Motor neuron (in vitro differentiated cells): ENCODE data around the gene TOX2. TPM values are rescaled to one million over a fixed set of nuclear protein-coding genes. Genes with fewer than 3 reads are reported as not detected.

Source experiments
- ATAC-seq, 8 experiments: fragments of 200-7000 bp; cut with Tn5 transposase; replicated peaks in 6 of 8; 2 replicates each; pipeline ENCODE4 v1.8.0; 2021; ENCODE audit warnings: mild to moderate bottlenecking in 8 of 8, moderate library complexity in 8 of 8
- H3K27ac ChIP-seq, 2 donors: fragments of 250-450 bp; sonication (Bioruptor Pico); 2 replicates each; pipeline ENCODE4 v1.9.0; 2021; ENCODE audit warnings: antibody characterized with exemption in 2 of 2, mild to moderate bottlenecking in 2 of 2, moderate library complexity in 1 of 2
- H3K4me1 ChIP-seq, 2 donors: fragments of 250-450 bp; sonication (Bioruptor Pico); replicated peaks in 1 of 2; 2 replicates each; pipeline ENCODE4 v1.6.1; 2021; ENCODE audit warnings: antibody characterized with exemption in 2 of 2, mild to moderate bottlenecking in 2 of 2, moderate library complexity in 1 of 2
- H3K4me3 ChIP-seq, 5 donors: fragments of 250-450 bp; sonication (Bioruptor Pico); 2 replicates each; pipeline ENCODE4 v1.9.0; 2021; ENCODE audit warnings: antibody characterized with exemption in 5 of 5, mild to moderate bottlenecking in 5 of 5, moderate library complexity in 4 of 5
- WGBS, 10 experiments: fragments of 450-650 bp; shearing (Covaris generic); methylation state at CpG; one replicate each; pipeline ENCODE4 v1.0.0; 2022; 5-methylcytosine and 5-hydroxymethylcytosine counted together
- in situ Hi-C, 9 experiments: fragments of 400-800 bp; cut with MboI; loops; one replicate each; pipeline ENCODE4 v1.15.0; 2021; ENCODE audit warnings: low sequenced_read_pairs in 9 of 9, low pct_unique_long_range_greater_than_20kb in 2 of 9; ENCODE audit not compliant: unreplicated experiment in 9 of 9
- total RNA-seq, 8 experiments: library from RNA; unstranded; fragments of 300-600 nt; gene quantifications; 2 replicates each; pipeline versions ENCODE4 v1.2.3 to v1.2.4, GENCODE V29; 2022

Gene TOX2, protein sequence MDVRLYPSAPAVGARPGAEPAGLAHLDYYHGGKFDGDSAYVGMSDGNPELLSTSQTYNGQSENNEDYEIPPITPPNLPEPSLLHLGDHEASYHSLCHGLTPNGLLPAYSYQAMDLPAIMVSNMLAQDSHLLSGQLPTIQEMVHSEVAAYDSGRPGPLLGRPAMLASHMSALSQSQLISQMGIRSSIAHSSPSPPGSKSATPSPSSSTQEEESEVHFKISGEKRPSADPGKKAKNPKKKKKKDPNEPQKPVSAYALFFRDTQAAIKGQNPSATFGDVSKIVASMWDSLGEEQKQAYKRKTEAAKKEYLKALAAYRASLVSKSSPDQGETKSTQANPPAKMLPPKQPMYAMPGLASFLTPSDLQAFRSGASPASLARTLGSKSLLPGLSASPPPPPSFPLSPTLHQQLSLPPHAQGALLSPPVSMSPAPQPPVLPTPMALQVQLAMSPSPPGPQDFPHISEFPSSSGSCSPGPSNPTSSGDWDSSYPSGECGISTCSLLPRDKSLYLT
- 10 to 100 TPM in 3 of 8 experiments, 1 to 10 TPM in 5; 4.9 to 27.0 (median 8.6) TPM for total RNA-seq

DNA sequence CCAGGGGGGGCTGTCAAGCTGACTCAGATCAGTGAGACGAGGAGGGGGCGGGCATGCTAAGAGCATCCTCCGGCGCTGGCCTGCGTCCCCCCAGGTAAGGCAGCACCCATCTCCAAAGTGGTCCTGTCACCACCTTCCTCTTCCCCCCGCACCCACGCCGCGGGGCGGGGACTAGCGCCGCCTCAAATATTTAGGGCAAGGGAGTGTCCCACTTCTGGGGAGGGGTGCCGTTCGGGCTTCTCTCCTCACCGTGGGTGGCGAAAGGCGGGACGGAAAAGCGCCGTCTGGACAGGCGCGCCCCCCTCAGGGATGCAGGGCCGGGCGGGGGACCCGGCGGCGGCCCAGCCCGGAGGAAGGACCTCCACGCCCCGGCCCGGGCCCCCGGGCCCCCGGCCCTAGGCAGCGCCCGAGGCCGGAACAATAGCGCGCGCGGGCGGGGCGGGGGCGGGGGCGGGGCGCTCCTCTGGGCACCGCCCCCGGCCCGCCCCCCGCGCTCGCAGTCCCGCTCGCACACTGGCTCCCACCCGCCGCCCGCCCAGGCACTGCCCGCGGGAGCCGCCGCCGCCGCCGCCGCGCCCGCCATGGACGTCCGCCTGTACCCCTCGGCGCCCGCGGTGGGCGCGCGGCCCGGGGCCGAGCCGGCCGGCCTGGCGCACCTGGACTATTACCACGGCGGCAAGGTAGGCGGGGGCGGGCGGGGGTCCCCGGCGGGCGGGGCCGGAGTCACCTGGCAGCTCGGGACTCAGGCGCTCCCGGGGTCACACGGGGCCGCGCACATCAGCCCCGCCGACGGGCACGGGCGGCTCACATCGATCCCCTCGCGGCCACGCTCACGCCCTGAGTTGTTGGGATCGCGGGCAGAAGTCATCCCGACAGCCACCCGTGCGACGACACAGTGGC lies at the start of gene TOX2:
Gene TOX2, plus strand, starts transcription at position 542 of the 900 bp plus-strand sequence. Its CDS starts 40 bp downstream, at position 582.
- WGBS, 10 experiments: 3 to 12% methylated on average over 5 to 8 of the region's 111 CpGs; no CpG with 5 or more reads in 8 of the 10 experiments
- ATAC-seq: peak; percentile 28 to 82 (median 75)
- H3K4me1 ChIP-seq: peaks cover 16 to 20% of the 10 kb centered on the region in 2 donors
- in situ Hi-C loops: loop anchor here in 1 of 9 experiments (25.0 kb wide), 1 partner anchor 152 kb away; no protein-coding TSS in a partner anchor
- H3K27ac ChIP-seq: no peak within 1 kb of the TSS
- H3K4me3 ChIP-seq: peak within 1 kb of the TSS; percentile 53 to 74 (median 65)

DNA sequence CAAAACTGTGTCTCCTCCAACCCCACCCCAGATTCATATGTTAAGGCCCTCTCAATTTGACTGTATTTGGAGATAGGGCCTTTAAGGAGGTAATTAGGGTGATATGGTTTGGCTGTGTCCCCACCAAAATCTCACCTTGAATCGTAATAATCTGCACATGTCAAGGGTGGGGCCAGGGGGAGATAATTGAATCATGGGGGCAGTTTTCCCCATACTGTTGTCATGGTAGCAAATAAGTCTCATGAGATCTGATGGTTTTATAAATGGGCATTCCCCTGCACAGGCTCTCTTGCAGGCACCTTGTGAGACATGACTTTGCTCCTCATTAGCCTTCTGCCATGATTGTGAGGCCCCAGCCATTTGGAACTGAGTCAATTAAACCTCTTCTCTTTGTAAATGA lies 46.6 kb upstream of the TOX2 start:
- no peak for ATAC-seq
- Histone ChIP-seq H3K27ac (no peak overlapping the region), H3K4me3 (no peak overlapping the region), H3K4me1 (no peaks in the 10 kb centered on the region)
- in situ Hi-C loops: no loop called here
- whole genome bisulfite sequencing, 10 experiments: 50 to 100% (median 80%) methylated on average over 1 of the region's 1 CpG; no CpG with 5 or more reads in 7 of the 10 experiments

DNA sequence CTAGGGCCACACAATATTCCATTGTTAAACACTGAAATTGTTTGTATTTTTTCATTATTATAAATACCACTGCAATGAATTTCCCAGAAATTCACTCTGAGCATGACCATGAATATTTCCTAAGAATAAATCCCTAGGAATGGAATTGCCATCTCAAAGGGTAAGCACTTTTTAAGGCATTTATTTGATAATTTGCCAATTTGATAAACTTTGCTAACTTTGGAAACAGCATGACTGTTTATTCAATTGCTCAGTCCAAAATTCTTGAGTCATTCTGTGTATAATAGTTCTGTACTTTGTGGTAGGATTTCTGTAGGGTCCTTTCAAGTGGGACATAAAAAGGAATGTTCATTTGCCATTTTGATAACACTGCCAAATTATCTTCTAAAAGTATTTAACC lies 44.2 kb upstream of the TOX2 start:
- in situ Hi-C loops: no loop called here
- Histone ChIP-seq H3K4me3 (no peak overlapping the region), H3K4me1 (no peaks in the 10 kb centered on the region), H3K27ac (no peak overlapping the region)
- no peak for ATAC-seq

DNA sequence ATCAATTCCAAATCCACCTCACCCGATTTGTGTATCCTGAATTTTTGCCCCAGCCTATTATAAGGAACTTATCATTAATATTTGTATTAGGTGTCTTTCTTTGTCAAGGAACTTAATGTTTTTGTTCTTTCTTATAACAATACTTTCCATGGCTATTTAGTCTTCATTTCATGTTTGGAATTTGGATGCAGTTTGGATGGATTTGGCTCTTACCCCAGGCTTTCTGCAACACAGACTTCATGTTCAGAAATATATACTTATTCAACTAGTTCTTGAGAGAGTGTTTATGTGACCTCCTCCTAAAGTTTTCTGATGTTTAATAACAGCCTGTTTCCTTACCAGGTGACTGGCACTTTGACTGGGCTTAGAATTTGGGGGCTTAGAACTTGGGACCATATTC lies 35.9 kb upstream of the TOX2 start:
- WGBS, 10 experiments: 25 to 100% (median 86%) methylated on average over 1 of the region's 1 CpG
- no peak for ATAC-seq
- in situ Hi-C loops: no loop called here
- no peak overlapping the region for H3K4me3 ChIP-seq
- H3K27ac ChIP-seq: no peak overlapping the region
- no peaks in the 10 kb centered on the region for H3K4me1 ChIP-seq

DNA sequence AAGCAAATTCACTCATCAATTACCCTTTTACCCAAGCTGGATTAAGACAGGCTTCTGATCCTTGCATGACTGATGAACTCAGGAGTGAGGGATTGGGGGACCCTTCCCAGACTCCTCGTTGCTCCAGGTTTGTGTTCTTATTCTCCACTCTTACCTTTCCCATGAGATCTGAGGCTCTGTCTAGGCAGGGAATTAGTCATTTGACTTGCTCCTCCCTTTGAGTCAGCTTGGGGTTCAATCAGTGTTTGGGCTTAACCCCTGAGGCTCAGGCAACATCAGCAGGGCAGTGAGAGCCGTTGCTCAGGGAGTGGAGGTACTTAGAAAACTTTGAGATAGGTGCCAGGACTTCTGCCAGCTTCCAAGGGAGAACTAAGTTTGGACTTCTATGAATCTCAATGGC lies 20.7 kb upstream of the TOX2 start:
- WGBS, 10 experiments: 0 to 34% (median 23%) methylated on average over 1 to 2 of the region's 2 CpGs; no CpG with 5 or more reads in 6 of the 10 experiments
- H3K4me1 ChIP-seq: peaks cover 0 to 5% of the 10 kb centered on the region in 2 donors
- no peak overlapping the region for H3K27ac ChIP-seq
- no peak overlapping the region for H3K4me3 ChIP-seq
- in situ Hi-C loops: no loop called here
- ATAC-seq: peak in 2 of 8 experiments; percentile 47 to 51

DNA sequence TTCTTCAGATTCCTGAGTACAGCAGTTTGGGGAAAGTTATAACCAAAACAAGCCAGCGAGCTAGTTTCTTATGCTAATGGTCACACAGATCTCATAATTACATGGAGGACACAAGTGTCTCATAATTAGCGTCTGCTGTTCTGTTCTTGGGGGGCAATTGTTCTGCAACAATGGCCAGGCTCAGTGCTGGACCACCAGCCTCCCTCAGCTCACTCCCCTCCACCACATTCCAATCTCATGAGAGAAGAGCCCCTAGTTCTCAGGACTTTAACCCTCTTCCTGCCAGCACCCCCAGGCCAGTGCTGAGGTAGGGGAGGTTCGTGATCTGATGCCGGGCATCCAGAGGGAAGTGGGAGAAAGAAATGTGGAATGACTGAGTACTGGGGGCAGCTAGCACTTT lies 20.2 kb upstream of the TOX2 start:
- H3K4me1 ChIP-seq: peaks cover 0 to 5% of the 10 kb centered on the region in 2 donors
- H3K4me3 ChIP-seq: no peak overlapping the region
- WGBS, 10 experiments: 17 to 53% (median 26%) methylated on average over 1 to 4 of the region's 4 CpGs; no CpG with 5 or more reads in 4 of the 10 experiments
- ATAC-seq: no peak
- in situ Hi-C loops: no loop called here
- H3K27ac ChIP-seq: no peak overlapping the region

DNA sequence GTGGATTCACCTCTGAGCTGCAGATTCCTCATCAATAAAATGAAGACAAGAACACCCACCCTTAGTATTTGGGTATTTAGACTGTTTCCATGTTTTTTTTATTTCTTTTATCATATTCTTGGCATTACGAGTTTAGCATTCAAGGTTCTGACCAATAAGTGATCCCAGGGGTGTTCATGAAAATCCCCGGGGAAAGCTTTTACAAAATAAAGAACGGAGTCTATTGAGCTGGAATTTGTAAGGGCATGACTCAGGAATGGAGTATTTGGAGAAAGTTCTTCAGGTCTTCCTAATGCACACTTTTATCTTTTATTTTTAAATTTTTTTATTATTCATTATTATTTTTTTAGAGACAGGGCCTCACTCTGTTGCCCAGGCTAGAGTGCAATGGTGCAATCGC lies 19.4 kb upstream of the TOX2 start:
- Histone ChIP-seq H3K4me3 (no peak overlapping the region), H3K27ac (no peak overlapping the region), H3K4me1 (peaks cover 0 to 5% of the 10 kb centered on the region in 2 donors)
- in situ Hi-C loops: no loop called here
- 28 to 97% (median 84%) methylated on average over 1 to 4 of the region's 4 CpGs; no CpG with 5 or more reads in 1 of the 10 experiments for WGBS, 10 experiments
- no peak for ATAC-seq

DNA sequence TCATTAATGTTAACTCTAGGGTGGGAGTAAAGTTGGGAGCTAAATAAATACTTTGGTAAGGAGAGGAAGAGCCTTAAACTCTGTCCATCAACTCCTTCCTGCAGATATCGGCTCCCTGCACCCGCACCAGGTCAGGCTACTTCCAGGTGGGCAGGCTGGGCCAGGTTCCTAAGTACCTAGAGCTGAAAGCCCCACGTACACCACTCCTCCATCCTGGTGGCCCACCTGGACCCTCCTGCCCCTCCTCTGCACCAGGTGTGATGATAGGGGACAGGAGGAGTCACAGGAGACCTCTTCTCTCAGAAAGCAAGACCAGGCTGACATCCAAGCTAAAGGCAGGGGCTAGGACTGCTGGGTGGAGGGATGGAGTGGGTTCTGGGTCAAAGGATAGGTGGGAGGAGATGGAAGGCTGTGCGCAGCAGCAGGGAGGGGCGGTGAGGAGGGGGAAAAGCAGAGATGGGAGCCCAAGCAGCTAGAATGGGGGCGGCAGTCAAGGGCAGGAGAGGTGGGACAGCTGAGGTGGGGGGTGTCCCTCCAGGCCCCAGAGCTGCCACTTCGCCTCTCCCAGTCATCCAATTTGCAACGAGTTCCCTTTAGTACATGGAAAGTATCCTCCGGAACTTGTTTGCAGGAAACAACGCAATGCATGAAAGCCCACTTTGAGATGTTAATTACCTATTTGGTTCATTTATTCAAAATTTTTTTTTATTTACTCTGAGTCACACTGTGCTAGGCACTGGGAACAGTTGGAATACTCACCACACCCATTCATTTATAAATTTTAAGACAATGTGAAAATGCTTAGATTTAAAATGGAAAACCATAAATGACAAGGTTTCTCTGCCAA lies 15.2 kb upstream of the TOX2 start:
- Histone ChIP-seq H3K4me3 (no peak overlapping the region), H3K4me1 (peaks cover 14% of the 10 kb centered on the region in 2 donors), H3K27ac (no peak overlapping the region)
- peak in 3 of 8 experiments; percentile 86 to 91 (median 90) for ATAC-seq
- in situ Hi-C loops: loop anchor here in 1 of 9 experiments (25.0 kb wide), 1 partner anchor 137 kb away; no protein-coding TSS in a partner anchor
- WGBS, 10 experiments: 20 to 100% (median 65%) methylated on average over 1 to 6 of the region's 10 CpGs

DNA sequence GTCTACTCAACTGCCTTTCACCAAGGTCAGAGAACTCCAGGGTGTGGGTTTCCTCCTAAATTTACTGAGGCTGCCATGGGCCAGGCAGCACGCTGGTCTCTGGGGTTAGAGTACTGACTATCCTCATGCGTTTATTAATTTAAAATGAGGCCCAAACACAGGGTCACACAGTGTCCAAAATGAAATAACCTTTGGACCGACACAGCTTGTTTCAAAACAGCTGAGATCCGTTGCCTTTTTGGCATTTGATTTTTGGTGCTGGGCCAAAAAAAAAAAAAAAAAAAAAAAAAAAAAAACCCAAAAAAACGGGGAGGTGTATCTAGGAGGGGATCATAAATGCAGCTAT lies 14.6 kb upstream of the TOX2 start:
- Histone ChIP-seq H3K4me3 (no peak overlapping the region), H3K4me1 (peaks cover 19 to 20% of the 10 kb centered on the region in 2 donors), H3K27ac (no peak overlapping the region)
- in situ Hi-C loops: loop anchor here in 1 of 9 experiments (25.0 kb wide), 1 partner anchor 138 kb away; no protein-coding TSS in a partner anchor
- 0 to 100% (median 44%) methylated on average over 1 to 5 of the region's 5 CpGs for WGBS, 10 experiments
- ATAC-seq: peak in 2 of 8 experiments; percentile 60 to 62

DNA sequence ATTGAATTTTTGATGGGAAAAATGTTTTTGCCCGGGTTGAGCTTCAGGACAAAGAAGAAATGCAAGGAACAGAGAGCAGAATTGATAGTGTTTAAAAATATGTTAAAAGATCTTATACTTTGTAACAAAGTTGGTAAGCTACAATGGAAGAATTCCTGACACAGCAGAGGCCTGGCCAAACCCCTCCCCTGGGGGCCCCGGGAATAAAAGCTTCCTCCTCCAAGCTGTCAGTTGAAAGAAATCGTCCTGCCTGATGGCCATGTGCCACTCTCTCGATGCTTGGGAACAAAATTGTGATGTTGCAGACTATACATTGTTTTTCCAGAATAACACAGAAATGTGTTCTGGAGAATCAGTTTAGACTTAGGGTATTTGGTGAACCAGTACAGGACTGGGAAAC lies 14.2 kb upstream of the TOX2 start:
- in situ Hi-C loops: loop anchor here in 1 of 9 experiments (25.0 kb wide), 1 partner anchor 138 kb away; no protein-coding TSS in a partner anchor
- no peak overlapping the region for H3K27ac ChIP-seq
- peaks cover 20 to 22% of the 10 kb centered on the region in 2 donors for H3K4me1 ChIP-seq
- no peak overlapping the region for H3K4me3 ChIP-seq
- 18 to 54% (median 32%) methylated on average over 2 to 4 of the region's 4 CpGs; no CpG with 5 or more reads in 1 of the 10 experiments for WGBS, 10 experiments
- ATAC-seq: peak in 1 of 8 experiments; percentile 6

DNA sequence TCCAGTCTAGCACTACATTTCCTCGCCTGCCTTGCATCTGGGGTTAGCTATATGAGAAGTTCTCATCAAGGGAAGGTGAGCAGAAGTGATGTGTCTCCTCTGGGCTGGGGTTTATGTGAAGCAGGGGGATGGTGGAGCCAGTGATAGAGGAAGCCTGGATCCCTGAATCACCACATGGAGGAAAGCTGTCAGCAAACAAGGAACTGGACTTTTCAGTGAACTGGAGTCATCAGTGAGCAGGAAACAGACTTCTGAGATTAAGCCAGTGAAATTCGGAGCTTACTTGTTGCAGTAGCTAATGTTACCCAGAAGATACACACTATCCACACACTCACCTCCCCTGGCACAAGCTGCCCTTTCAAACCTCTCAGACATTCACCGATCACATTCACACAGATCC lies 13.4 kb upstream of the TOX2 start:
- in situ Hi-C loops: loop anchor here in 1 of 9 experiments (25.0 kb wide), 1 partner anchor 139 kb away; no protein-coding TSS in a partner anchor
- Histone ChIP-seq H3K4me1 (peaks cover 20 to 22% of the 10 kb centered on the region in 2 donors), H3K4me3 (no peak overlapping the region), H3K27ac (no peak overlapping the region)
- 60 to 100% (median 89%) methylated on average over 1 to 3 of the region's 3 CpGs; no CpG with 5 or more reads in 5 of the 10 experiments for WGBS, 10 experiments
- ATAC-seq: no peak
